ENCODE results near the gene PIGC. TPM values are rescaled to one million over a fixed set of nuclear protein-coding genes. Genes with fewer than 3 reads are reported as not detected.

The PIGC gene
- total RNA-seq = 10 to 100 TPM; 14.7 to 17.1 TPM

GRCh38 chr1:172443666-172444453 is at the start of gene PIGC:
Gene PIGC, minus strand, starts transcription at chr1:172444069. Its CDS starts 1,447 bp downstream, at chr1:172442622.
- CTCF ChIA-PET = interaction anchor here (0.5 to 6.4 kb wide), 25 partner anchors 10 to 557 kb away, joined by 3 to 63 read pairs (median 4); partner anchors contain the start of gene C1orf105
- peak; percentile 99 for ATAC-seq
- no peaks in the 10 kb centered on the region for H3K9me3 Mint-ChIP-seq (ENCODE audit: low read depth)
- peak; percentile 97 for DNase-seq
- H3K36me3 Mint-ChIP-seq (ENCODE audit: low read depth) = peaks cover 18% of the 10 kb centered on the region
- H3K27me3 Mint-ChIP-seq = no peaks in the 10 kb centered on the region
- H3K4me3 Mint-ChIP-seq = peak within 1 kb of the TSS; percentile 85
- POLR2A ChIA-PET = interaction anchor here (0.6 to 0.7 kb wide), 2 partner anchors 441 to 590 kb away, joined by 3 read pairs; no protein-coding TSS in a partner anchor
- peak within 1 kb of the TSS; percentile 91 for H3K27ac Mint-ChIP-seq
- intact Hi-C loops (cut with DNase I, micrococcal nuclease) = loop anchor here (1.0 to 5.0 kb wide), 7 partner anchors 15 to 702 kb away; partner anchors contain the start of gene VAMP4 (in 1 of the 2)
- H3K4me1 Mint-ChIP-seq = peaks cover 31% of the 10 kb centered on the region

GRCh38 chr1:172492421-172492820 is 48.6 kb upstream of the PIGC start:
- peaks cover 3% of the 10 kb centered on the region for H3K4me1 Mint-ChIP-seq
- POLR2A ChIA-PET = no interaction called here
- H3K9me3 Mint-ChIP-seq (ENCODE audit: low read depth) = no peaks in the 10 kb centered on the region
- no peak overlapping the region for H3K4me3 Mint-ChIP-seq
- CTCF ChIA-PET = no interaction called here
- intact Hi-C loops (cut with DNase I, micrococcal nuclease) = no loop called here
- DNase-seq (no peak), ATAC-seq (no peak)
- H3K36me3 Mint-ChIP-seq (ENCODE audit: low read depth) = no peaks in the 10 kb centered on the region
- peaks cover 2% of the 10 kb centered on the region for H3K27me3 Mint-ChIP-seq
- H3K27ac Mint-ChIP-seq = no peak overlapping the region

- Mint-ChIP-seq H3K4me1 (peaks cover 4% of the 10 kb centered on the region), H3K36me3 (ENCODE audit: low read depth) (no peaks in the 10 kb centered on the region), H3K27me3 (peaks cover 2% of the 10 kb centered on the region), H3K9me3 (ENCODE audit: low read depth) (no peaks in the 10 kb centered on the region), H3K4me3 (no peak overlapping the region), H3K27ac (no peak overlapping the region)
- ChIA-PET CTCF (interaction anchor here (0.6 kb wide), 1 partner anchor 356 kb away, joined by 3 read pairs; no protein-coding TSS in a partner anchor), POLR2A (no interaction called here)
- no peak for ATAC-seq
- no peak for DNase-seq
- intact Hi-C loops (cut with DNase I, micrococcal nuclease) = no loop called here
Measured at GRCh38 chr1:172489847-172490246, 46.0 kb upstream of the PIGC start.

GRCh38 chr1:172488393-172488792 is 44.5 kb upstream of the PIGC start:
- Mint-ChIP-seq H3K27me3 (peaks cover 2% of the 10 kb centered on the region), H3K4me1 (peaks cover 4% of the 10 kb centered on the region), H3K4me3 (no peak overlapping the region), H3K27ac (no peak overlapping the region), H3K36me3 (ENCODE audit: low read depth) (no peaks in the 10 kb centered on the region), H3K9me3 (ENCODE audit: low read depth) (no peaks in the 10 kb centered on the region)
- intact Hi-C loops (cut with DNase I, micrococcal nuclease) = no loop called here
- POLR2A ChIA-PET = no interaction called here
- no peak for ATAC-seq
- CTCF ChIA-PET = interaction anchor here (0.7 to 2.2 kb wide), 4 partner anchors 9 to 254 kb away, joined by 3 to 7 read pairs (median 4); no protein-coding TSS in a partner anchor
- no peak for DNase-seq

- ChIA-PET CTCF (interaction anchor here (1.1 to 2.2 kb wide), 2 partner anchors 31 to 255 kb away, joined by 3 to 7 read pairs; no protein-coding TSS in a partner anchor), POLR2A (no interaction called here)
- no peak overlapping the region for H3K27ac Mint-ChIP-seq
- H3K4me3 Mint-ChIP-seq = no peak overlapping the region
- H3K27me3 Mint-ChIP-seq = peaks cover 2% of the 10 kb centered on the region
- no peaks in the 10 kb centered on the region for H3K36me3 Mint-ChIP-seq (ENCODE audit: low read depth)
- peaks cover 4% of the 10 kb centered on the region for H3K4me1 Mint-ChIP-seq
- no peak for DNase-seq
- intact Hi-C loops (cut with DNase I, micrococcal nuclease) = no loop called here
- ATAC-seq = no peak
- no peaks in the 10 kb centered on the region for H3K9me3 Mint-ChIP-seq (ENCODE audit: low read depth)
Measured at GRCh38 chr1:172487550-172487949, 43.7 kb upstream of the PIGC start.

- H3K4me1 Mint-ChIP-seq = peaks cover 4% of the 10 kb centered on the region
- peaks cover 2% of the 10 kb centered on the region for H3K27me3 Mint-ChIP-seq
- no peak for ATAC-seq
- CTCF ChIA-PET = interaction anchor here (0.9 to 2.2 kb wide), 3 partner anchors 14 to 256 kb away, joined by 3 to 7 read pairs (median 4); no protein-coding TSS in a partner anchor
- POLR2A ChIA-PET = interaction anchor here (0.7 kb wide), 1 partner anchor 247 kb away, joined by 4 read pairs; no protein-coding TSS in a partner anchor
- H3K36me3 Mint-ChIP-seq (ENCODE audit: low read depth) = no peaks in the 10 kb centered on the region
- H3K4me3 Mint-ChIP-seq = no peak overlapping the region
- intact Hi-C loops (cut with DNase I, micrococcal nuclease) = no loop called here
- H3K27ac Mint-ChIP-seq = no peak overlapping the region
- DNase-seq = no peak
- H3K9me3 Mint-ChIP-seq (ENCODE audit: low read depth) = no peaks in the 10 kb centered on the region
Measured at GRCh38 chr1:172486805-172487454, 43.1 kb upstream of the PIGC start.

- intact Hi-C loops (cut with DNase I, micrococcal nuclease) = no loop called here
- DNase-seq (no peak), ATAC-seq (no peak)
- peaks cover 4% of the 10 kb centered on the region for H3K4me1 Mint-ChIP-seq
- no peaks in the 10 kb centered on the region for H3K27me3 Mint-ChIP-seq
- no peak overlapping the region for H3K27ac Mint-ChIP-seq
- no peaks in the 10 kb centered on the region for H3K36me3 Mint-ChIP-seq (ENCODE audit: low read depth)
- CTCF ChIA-PET = interaction anchor here (1.0 to 1.6 kb wide), 2 partner anchors 22 to 35 kb away, joined by 3 to 4 read pairs; no protein-coding TSS in a partner anchor
- no peak overlapping the region for H3K4me3 Mint-ChIP-seq
- H3K9me3 Mint-ChIP-seq (ENCODE audit: low read depth) = no peaks in the 10 kb centered on the region
- POLR2A ChIA-PET = no interaction called here
Measured at GRCh38 chr1:172485626-172486025, 41.8 kb upstream of the PIGC start.

- peaks cover 3% of the 10 kb centered on the region for H3K27me3 Mint-ChIP-seq
- ChIA-PET POLR2A (interaction anchor here (0.5 kb wide), 1 partner anchor 1377 kb away, joined by 3 read pairs; no protein-coding TSS in a partner anchor), CTCF (no interaction called here)
- H3K27ac Mint-ChIP-seq = no peak overlapping the region
- H3K4me1 Mint-ChIP-seq = peaks cover 6% of the 10 kb centered on the region
- no peaks in the 10 kb centered on the region for H3K36me3 Mint-ChIP-seq (ENCODE audit: low read depth)
- H3K9me3 Mint-ChIP-seq (ENCODE audit: low read depth) = no peaks in the 10 kb centered on the region
- DNase-seq (no peak), ATAC-seq (no peak)
- intact Hi-C loops (cut with DNase I, micrococcal nuclease) = no loop called here
- H3K4me3 Mint-ChIP-seq = no peak overlapping the region
Measured at GRCh38 chr1:172484252-172484651, 40.4 kb upstream of the PIGC start.

GRCh38 chr1:172483448-172483847 is 39.6 kb upstream of the PIGC start:
- intact Hi-C loops (cut with DNase I, micrococcal nuclease) = no loop called here
- no peaks in the 10 kb centered on the region for H3K36me3 Mint-ChIP-seq (ENCODE audit: low read depth)
- CTCF ChIA-PET = no interaction called here
- no peak overlapping the region for H3K27ac Mint-ChIP-seq
- H3K4me3 Mint-ChIP-seq = no peak overlapping the region
- H3K27me3 Mint-ChIP-seq = peaks cover 3% of the 10 kb centered on the region
- POLR2A ChIA-PET = no interaction called here
- peaks cover 6% of the 10 kb centered on the region for H3K4me1 Mint-ChIP-seq
- H3K9me3 Mint-ChIP-seq (ENCODE audit: low read depth) = no peaks in the 10 kb centered on the region
- ATAC-seq (no peak), DNase-seq (no peak)

- DNase-seq (no peak), ATAC-seq (no peak)
- no peaks in the 10 kb centered on the region for H3K36me3 Mint-ChIP-seq (ENCODE audit: low read depth)
- H3K27me3 Mint-ChIP-seq = peaks cover 3% of the 10 kb centered on the region
- ChIA-PET POLR2A (no interaction called here), CTCF (no interaction called here)
- intact Hi-C loops (cut with DNase I, micrococcal nuclease) = no loop called here
- no peak overlapping the region for H3K27ac Mint-ChIP-seq
- no peaks in the 10 kb centered on the region for H3K9me3 Mint-ChIP-seq (ENCODE audit: low read depth)
- H3K4me1 Mint-ChIP-seq = peaks cover 2% of the 10 kb centered on the region
- H3K4me3 Mint-ChIP-seq = no peak overlapping the region
Measured at GRCh38 chr1:172482044-172482443, 38.2 kb upstream of the PIGC start.

- peaks cover 2% of the 10 kb centered on the region for H3K4me1 Mint-ChIP-seq
- ChIA-PET CTCF (no interaction called here), POLR2A (no interaction called here)
- peaks cover 3% of the 10 kb centered on the region for H3K27me3 Mint-ChIP-seq
- ATAC-seq (no peak), DNase-seq (no peak)
- no peak overlapping the region for H3K27ac Mint-ChIP-seq
- no peak overlapping the region for H3K4me3 Mint-ChIP-seq
- no peaks in the 10 kb centered on the region for H3K36me3 Mint-ChIP-seq (ENCODE audit: low read depth)
- intact Hi-C loops (cut with DNase I, micrococcal nuclease) = no loop called here
- no peaks in the 10 kb centered on the region for H3K9me3 Mint-ChIP-seq (ENCODE audit: low read depth)
Measured at GRCh38 chr1:172480431-172480830, 36.6 kb upstream of the PIGC start.

Measured in activated CD4-positive, alpha-beta T cell treated with anti-CD3 and anti-CD28 coated beads for 36 hours (primary cell).